ENCODE data around the gene SNTG2. TPM values are rescaled to one million over a fixed set of nuclear protein-coding genes. Genes with fewer than 3 reads are reported as not detected.
"Not testable (repeated sequence)": the region's sequence is repeated elsewhere in the genome, so short reads cannot be mapped to it uniquely, and the experiment has no call there.

The SNTG2 gene
- total RNA-seq, 2 donors from 2014 or later, result 0.72 to 1.0 TPM

GRCh38 chr2:1091895-1092585, 141.4 kb downstream of the SNTG2 start:
- H3K36me3 ChIP-seq, result no peaks in the 10 kb centered on the region
- H3K9me3 ChIP-seq, result no peaks in the 10 kb centered on the region
- no peak for DNase-seq
- intact Hi-C loops (cut with DNase I), result no loop called here
- no peak overlapping the region for H3K27ac ChIP-seq
- no peaks in the 10 kb centered on the region for H3K27me3 ChIP-seq
- no peak overlapping the region for H3K4me3 ChIP-seq
- no peak for TF ChIP-seq CTCF (IDR thresholded peaks at IDR 0.05)
- H3K9ac ChIP-seq (ENCODE audit: low read depth in 2 of 2, low read length in 2 of 2), result no peak overlapping the region
- no peaks in the 10 kb centered on the region for H3K4me1 ChIP-seq

DNA sequence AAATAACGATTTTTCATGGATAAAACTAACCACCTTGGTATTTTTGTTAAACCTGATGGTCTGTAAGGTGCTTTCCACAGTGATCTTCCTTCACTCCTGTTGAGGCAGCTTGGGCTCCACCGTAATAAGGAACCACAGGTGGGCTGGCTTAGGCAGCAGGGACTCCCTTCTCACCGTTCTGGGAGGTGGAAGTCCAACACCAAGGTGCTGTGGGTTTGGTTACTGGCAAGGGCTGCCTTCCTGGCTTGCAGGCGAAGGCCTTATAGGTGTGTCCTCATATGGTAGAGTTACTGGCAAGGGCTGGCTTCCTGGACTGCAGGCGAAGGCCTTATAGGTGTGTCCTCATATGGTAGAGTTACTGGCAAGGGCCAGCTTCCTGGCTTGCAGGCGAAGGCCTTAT, 143.0 kb downstream of the SNTG2 start:
- DNase-seq; H3K9me3 ChIP-seq; H3K27me3 ChIP-seq; intact Hi-C loops (cut with DNase I); H3K9ac ChIP-seq (ENCODE audit: low read depth in 2 of 2, low read length in 2 of 2); H3K36me3 ChIP-seq; H3K4me1 ChIP-seq; H3K4me3 ChIP-seq; H3K27ac ChIP-seq: not testable (repeated sequence)

GRCh38 chr2:1097101-1097500, 146.5 kb downstream of the SNTG2 start:
- intact Hi-C loops (cut with DNase I), result no loop called here
- Histone ChIP-seq H3K36me3 (no peaks in the 10 kb centered on the region), H3K4me3 (no peak overlapping the region), H3K27me3 (no peaks in the 10 kb centered on the region), H3K9ac (ENCODE audit: low read depth in 2 of 2, low read length in 2 of 2) (no peak overlapping the region), H3K4me1 (no peaks in the 10 kb centered on the region), H3K27ac (no peak overlapping the region), H3K9me3 (no peaks in the 10 kb centered on the region)
- no peak for DNase-seq
- no peak for TF ChIP-seq CTCF (IDR thresholded peaks at IDR 0.05)

- intact Hi-C loops (cut with DNase I), result no loop called here
- no peaks in the 10 kb centered on the region for H3K9me3 ChIP-seq
- no peak overlapping the region for H3K9ac ChIP-seq (ENCODE audit: low read depth in 2 of 2, low read length in 2 of 2)
- H3K4me3 ChIP-seq, result no peak overlapping the region
- DNase-seq, result no peak
- no peaks in the 10 kb centered on the region for H3K27me3 ChIP-seq
- H3K36me3 ChIP-seq, result no peaks in the 10 kb centered on the region
- TF ChIP-seq CTCF (IDR thresholded peaks at IDR 0.05), result no peak
- H3K4me1 ChIP-seq, result no peaks in the 10 kb centered on the region
- no peak overlapping the region for H3K27ac ChIP-seq
Observed at GRCh38 chr2:1099418-1099817, 148.8 kb downstream of the SNTG2 start.

- intact Hi-C loops (cut with DNase I), result no loop called here
- TF ChIP-seq CTCF (IDR thresholded peaks at IDR 0.05), result no peak
- no peaks in the 10 kb centered on the region for H3K36me3 ChIP-seq
- H3K9me3 ChIP-seq, result no peaks in the 10 kb centered on the region
- H3K4me1 ChIP-seq, result no peaks in the 10 kb centered on the region
- no peaks in the 10 kb centered on the region for H3K27me3 ChIP-seq
- no peak overlapping the region for H3K27ac ChIP-seq
- DNase-seq, result no peak
- H3K4me3 ChIP-seq, result no peak overlapping the region
- no peak overlapping the region for H3K9ac ChIP-seq (ENCODE audit: low read depth in 2 of 2, low read length in 2 of 2)
Observed at GRCh38 chr2:1101011-1101782, 150.5 kb downstream of the SNTG2 start.
